Natural killer cell treated with Interleukin-12 subunit alpha and Interleukin-12 subunit beta and Interleukin-15 and Interleukin-18, amount 100 ng/mL, for 72 hours (primary cell): Measurements from ENCODE around the gene FOXC2. TPM values are rescaled to one million over a fixed set of nuclear protein-coding genes. Genes with fewer than 3 reads are reported as not detected.

Experiments used
- ATAC-seq, 2 donors: fragments of 150-1000 bp; cut with Tn5 transposase in 1 of 2; sonication (Bioruptor Pico), chemical (Tn5 transposase) in 1 of 2; 2 replicates each; pipeline ENCODE4 v1.10.0; 2021
- DNase-seq: peaks from one replicate; pipeline ENCODE4 v3.0.0; 2022; ENCODE audit warnings: low spot score
- H3K27ac Mint-ChIP-seq, 2 donors: 1 replicate in 1 of 2; 2 replicates in 1 of 2; pipeline ENCODE4 v1.8.0; 2022; ENCODE audit warnings: mixed read lengths in 2 of 2, mild to moderate bottlenecking in 1 of 2, moderate library complexity in 1 of 2
- H3K27me3 Mint-ChIP-seq, 2 donors: 1 replicate in 1 of 2; 2 replicates in 1 of 2; pipeline ENCODE4 v1.8.0; 2022; ENCODE audit warnings: mixed read lengths in 2 of 2
- H3K36me3 Mint-ChIP-seq: one replicate; pipeline ENCODE4 v1.8.0; 2022; ENCODE audit warnings: mixed read lengths
- H3K4me1 Mint-ChIP-seq, 2 donors: 1 replicate in 1 of 2; 2 replicates in 1 of 2; pipeline ENCODE4 v1.8.0; 2022; ENCODE audit warnings: low read depth in 2 of 2, mixed read lengths in 2 of 2, mild to moderate bottlenecking in 1 of 2
- H3K4me3 Mint-ChIP-seq: one replicate; pipeline ENCODE4 v1.8.0; 2022; ENCODE audit warnings: mixed read lengths
- H3K9me3 Mint-ChIP-seq: 2 replicates; pipeline ENCODE4 v1.8.0; 2022; ENCODE audit warnings: mixed read lengths
- total RNA-seq, 2 donors: library from RNA; stranded (reverse); gene quantifications; one replicate each; pipeline ENCODE4 v1.2.3, GENCODE V29; 2022

FOXC2 gene
- total RNA-seq = not detected

DNA sequence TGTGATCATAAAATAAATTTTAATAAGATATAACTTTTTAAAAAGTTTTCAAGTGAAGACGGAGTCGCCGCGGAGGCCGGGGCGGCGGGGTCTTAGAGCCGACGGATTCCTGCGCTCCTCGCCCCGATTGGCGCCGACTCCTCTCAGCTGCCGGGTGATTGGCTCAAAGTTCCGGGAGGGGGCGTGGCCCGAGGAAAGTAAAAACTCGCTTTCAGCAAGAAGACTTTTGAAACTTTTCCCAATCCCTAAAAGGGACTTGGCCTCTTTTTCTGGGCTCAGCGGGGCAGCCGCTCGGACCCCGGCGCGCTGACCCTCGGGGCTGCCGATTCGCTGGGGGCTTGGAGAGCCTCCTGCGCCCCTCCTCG, at the start of gene FOXC2:
FOXC2 (plus strand) TSS at position 229 of the 365 bp plus-strand sequence. CDS start 507 bp downstream, outside the sequence.
- DNase-seq = peak; percentile 70

DNA sequence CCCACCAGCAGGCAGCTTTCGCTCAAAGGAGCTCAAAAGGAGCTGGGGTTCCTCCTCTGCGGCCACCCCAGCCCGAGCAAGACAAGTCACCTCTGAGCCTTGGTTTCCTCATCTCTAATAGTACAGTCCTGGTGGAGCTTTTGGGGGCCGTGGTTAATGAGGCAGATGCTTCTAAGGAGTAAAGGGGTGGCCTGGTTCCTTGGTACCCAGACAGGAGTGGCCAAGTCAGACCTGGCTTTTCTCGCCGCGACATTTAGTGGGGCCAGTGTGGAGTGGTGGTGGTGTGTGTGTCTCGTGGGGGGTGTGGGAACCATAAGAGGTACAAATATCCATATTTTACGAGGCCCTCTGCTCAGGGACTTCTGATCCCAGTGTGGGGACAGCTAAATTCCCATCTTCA, 49.6 kb upstream of the FOXC2 start:
- no peak overlapping the region for H3K27ac Mint-ChIP-seq
- peaks cover 47 to 50% of the 10 kb centered on the region in 2 donors for H3K27me3 Mint-ChIP-seq
- H3K9me3 Mint-ChIP-seq = no peaks in the 10 kb centered on the region
- DNase-seq (no peak), ATAC-seq (no peak)
- H3K36me3 Mint-ChIP-seq = no peaks in the 10 kb centered on the region
- no peak overlapping the region for H3K4me3 Mint-ChIP-seq
- H3K4me1 Mint-ChIP-seq = peaks cover 0 to 6% of the 10 kb centered on the region in 2 donors

More for the DNA sequence above, at the start of gene FOXC2:
- Mint-ChIP-seq H3K27me3 (peaks cover 34 to 58% of the 10 kb centered on the region in 2 donors), H3K27ac (no peak within 1 kb of the TSS), H3K9me3 (no peaks in the 10 kb centered on the region), H3K4me1 (peaks cover 0 to 11% of the 10 kb centered on the region in 2 donors), H3K36me3 (no peaks in the 10 kb centered on the region), H3K4me3 (no peak within 1 kb of the TSS)
- ATAC-seq = peak; percentile 51 to 66

DNA sequence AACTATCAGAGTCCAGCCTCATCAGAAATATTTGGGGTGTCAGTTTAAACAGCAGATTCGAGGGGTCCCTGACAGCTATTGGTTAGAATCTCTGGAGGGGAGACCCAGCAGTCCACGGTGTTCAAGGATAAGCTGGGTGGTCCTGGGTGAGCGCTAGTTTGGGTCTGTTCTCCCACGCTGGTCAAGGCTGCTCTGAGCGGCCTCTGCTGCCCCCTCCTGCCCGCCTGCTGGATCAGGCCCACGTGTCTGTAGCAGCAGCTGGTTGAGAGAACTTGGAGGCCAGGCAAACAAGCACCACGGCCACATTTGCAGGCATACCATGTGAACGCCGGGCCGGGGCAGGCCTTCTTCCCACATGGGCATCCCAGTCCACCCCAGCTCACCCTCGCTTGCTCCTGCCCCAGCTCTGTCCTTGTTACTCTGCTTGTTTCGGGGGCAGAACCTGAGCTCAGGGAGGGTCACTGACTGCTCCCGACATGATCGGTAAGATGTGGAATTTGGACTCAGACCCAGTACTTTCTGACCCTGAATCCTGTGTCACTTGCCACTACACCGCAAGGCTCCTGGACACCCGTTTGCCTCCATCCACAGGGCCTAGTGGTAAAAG, 48.9 kb upstream of the FOXC2 start:
- Mint-ChIP-seq H3K4me1 (peaks cover 0 to 6% of the 10 kb centered on the region in 2 donors), H3K27ac (no peak overlapping the region), H3K9me3 (no peaks in the 10 kb centered on the region), H3K4me3 (no peak overlapping the region), H3K27me3 (peaks cover 47 to 50% of the 10 kb centered on the region in 2 donors), H3K36me3 (no peaks in the 10 kb centered on the region)
- DNase-seq = no peak
- ATAC-seq = peak in 1 of 2 donors; percentile 65

GRCh38 chr16:86519007-86519648, 47.5 kb upstream of the FOXC2 start:
- Mint-ChIP-seq H3K27me3 (peaks cover 39 to 41% of the 10 kb centered on the region in 2 donors), H3K4me3 (no peak overlapping the region), H3K36me3 (no peaks in the 10 kb centered on the region), H3K27ac (no peak overlapping the region), H3K9me3 (no peaks in the 10 kb centered on the region), H3K4me1 (peaks cover 0 to 4% of the 10 kb centered on the region in 2 donors)
- ATAC-seq = no peak
- no peak for DNase-seq

DNA sequence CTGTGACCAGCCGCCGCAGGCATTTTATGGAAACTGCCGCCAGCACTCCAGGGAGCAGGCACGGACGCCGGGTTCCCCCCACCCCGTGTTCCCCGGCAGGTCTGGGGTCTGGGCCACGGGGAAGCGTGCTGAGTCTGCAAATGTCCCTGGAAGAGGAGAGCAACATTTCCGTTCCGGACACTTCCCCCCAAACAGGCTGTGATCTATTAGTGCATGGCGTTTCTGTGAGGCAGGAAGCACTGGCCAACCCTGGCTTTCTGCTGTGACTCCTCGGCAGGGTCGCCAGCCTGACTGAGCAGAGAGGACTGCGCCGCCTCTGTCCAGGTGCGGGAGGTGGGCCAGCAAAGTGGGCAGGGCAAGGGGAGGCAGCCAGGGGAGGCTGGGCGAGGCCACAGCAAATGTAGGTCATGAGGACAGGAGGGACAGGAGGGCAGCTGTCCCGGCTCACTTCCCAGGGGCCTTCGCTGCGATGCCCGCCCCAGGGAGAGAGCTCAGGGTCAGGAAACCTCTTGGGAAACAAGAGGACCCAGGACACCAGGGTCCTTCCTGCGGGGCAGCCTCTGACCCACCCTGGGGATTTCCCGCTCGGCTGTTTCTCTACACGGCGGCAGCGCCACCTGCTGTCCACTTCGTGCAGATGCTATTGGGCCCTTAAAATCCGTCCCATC, 46.8 kb upstream of the FOXC2 start:
- Mint-ChIP-seq H3K27ac (no peak overlapping the region), H3K4me3 (peak overlapping the region; percentile 15), H3K36me3 (no peaks in the 10 kb centered on the region), H3K4me1 (peaks cover 0 to 4% of the 10 kb centered on the region in 2 donors), H3K27me3 (peaks cover 35% of the 10 kb centered on the region in 2 donors), H3K9me3 (no peaks in the 10 kb centered on the region)
- DNase-seq (no peak), ATAC-seq (peak; percentile 52 to 66)

- no peaks in the 10 kb centered on the region for H3K9me3 Mint-ChIP-seq
- no peak overlapping the region for H3K27ac Mint-ChIP-seq
- peaks cover 29 to 31% of the 10 kb centered on the region in 2 donors for H3K27me3 Mint-ChIP-seq
- H3K36me3 Mint-ChIP-seq = no peaks in the 10 kb centered on the region
- no peak for ATAC-seq
- H3K4me3 Mint-ChIP-seq = peak overlapping the region; percentile 15
- H3K4me1 Mint-ChIP-seq = peaks cover 0 to 4% of the 10 kb centered on the region in 2 donors
- DNase-seq = no peak
Observed at GRCh38 chr16:86520317-86521210, 46.1 kb upstream of the FOXC2 start.

GRCh38 chr16:86521236-86522197, 45.1 kb upstream of the FOXC2 start:
- Mint-ChIP-seq H3K27ac (no peak overlapping the region), H3K4me3 (no peak overlapping the region), H3K9me3 (no peaks in the 10 kb centered on the region), H3K36me3 (no peaks in the 10 kb centered on the region), H3K4me1 (peaks cover 0 to 4% of the 10 kb centered on the region in 2 donors), H3K27me3 (peaks cover 24 to 31% of the 10 kb centered on the region in 2 donors)
- ATAC-seq (no peak), DNase-seq (no peak)

DNA sequence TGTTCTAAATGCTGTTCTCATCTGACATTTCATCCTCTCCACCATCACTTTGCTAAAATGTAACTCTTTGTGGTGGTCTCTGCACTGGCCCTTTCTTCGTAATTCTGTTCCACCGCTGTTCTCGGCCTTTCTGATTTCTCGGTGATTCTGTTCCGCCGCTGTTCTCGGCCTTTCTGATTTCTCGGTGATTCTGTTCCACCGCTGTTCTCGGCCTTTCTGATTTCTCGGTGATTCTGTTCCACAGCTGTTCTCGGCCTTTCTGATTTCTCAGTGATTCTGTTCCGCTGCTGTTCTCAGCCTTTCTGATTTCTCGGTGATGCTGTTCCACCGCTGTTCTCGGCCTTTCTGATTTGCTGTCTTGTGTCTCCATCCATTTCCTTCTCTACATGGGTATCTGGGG, 44.0 kb upstream of the FOXC2 start:
- Mint-ChIP-seq H3K4me3 (no peak overlapping the region), H3K27ac (no peak overlapping the region), H3K9me3 (no peaks in the 10 kb centered on the region), H3K4me1 (peaks cover 0 to 4% of the 10 kb centered on the region in 2 donors), H3K27me3 (peaks cover 16 to 24% of the 10 kb centered on the region in 2 donors), H3K36me3 (no peaks in the 10 kb centered on the region)
- ATAC-seq = no peak
- DNase-seq = no peak

DNA sequence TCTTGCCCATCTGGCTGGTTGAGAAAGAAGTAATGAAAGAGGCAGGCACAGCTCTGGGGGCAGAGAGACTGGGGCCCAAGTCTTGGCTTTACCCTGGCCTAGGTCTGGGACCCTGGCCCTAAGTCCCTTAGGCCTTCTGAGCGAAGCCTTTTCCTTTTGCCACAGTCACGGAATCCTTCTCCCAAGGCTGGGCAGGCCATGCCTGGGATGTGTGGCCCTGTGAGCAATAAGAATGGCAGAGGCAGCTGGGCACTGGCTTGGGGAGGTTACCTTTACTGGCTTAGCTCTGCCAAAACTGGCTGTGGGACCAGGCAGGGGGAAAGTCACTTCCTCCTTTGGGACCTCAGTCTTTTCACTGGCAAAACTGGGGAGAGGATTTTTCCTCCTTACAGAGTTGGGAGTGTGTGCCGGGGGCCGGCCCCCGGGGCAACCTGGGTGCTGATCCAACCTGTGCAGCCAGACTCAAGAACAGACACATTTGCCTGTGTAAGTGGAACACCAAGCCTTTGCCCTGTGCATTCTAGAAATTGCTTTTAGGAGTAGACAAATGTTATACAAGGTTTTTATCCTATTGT, 43.4 kb upstream of the FOXC2 start:
- no peak overlapping the region for H3K27ac Mint-ChIP-seq
- no peak for DNase-seq
- no peak for ATAC-seq
- H3K9me3 Mint-ChIP-seq = no peaks in the 10 kb centered on the region
- H3K4me1 Mint-ChIP-seq = peaks cover 0 to 4% of the 10 kb centered on the region in 2 donors
- no peaks in the 10 kb centered on the region for H3K36me3 Mint-ChIP-seq
- no peak overlapping the region for H3K4me3 Mint-ChIP-seq
- peaks cover 10 to 19% of the 10 kb centered on the region in 2 donors for H3K27me3 Mint-ChIP-seq

GRCh38 chr16:86524029-86524428, 42.6 kb upstream of the FOXC2 start:
- ATAC-seq = no peak
- no peaks in the 10 kb centered on the region for H3K9me3 Mint-ChIP-seq

GRCh38 chr16:86525696-86526095, 40.9 kb upstream of the FOXC2 start:
- H3K27me3 Mint-ChIP-seq = peaks cover 0 to 11% of the 10 kb centered on the region in 2 donors
- no peak for ATAC-seq
- H3K36me3 Mint-ChIP-seq = no peaks in the 10 kb centered on the region
- H3K27ac Mint-ChIP-seq = no peak overlapping the region
- H3K9me3 Mint-ChIP-seq = no peaks in the 10 kb centered on the region
- no peak overlapping the region for H3K4me3 Mint-ChIP-seq
- DNase-seq = no peak
- H3K4me1 Mint-ChIP-seq = no peaks in the 10 kb centered on the region

More at GRCh38 chr16:86524029-86524428, 42.6 kb upstream of the FOXC2 start:
- DNase-seq = no peak
- Mint-ChIP-seq H3K27me3 (peaks cover 5 to 15% of the 10 kb centered on the region in 2 donors), H3K4me1 (peaks cover 0 to 3% of the 10 kb centered on the region in 2 donors), H3K36me3 (no peaks in the 10 kb centered on the region), H3K4me3 (no peak overlapping the region), H3K27ac (no peak overlapping the region)

DNA sequence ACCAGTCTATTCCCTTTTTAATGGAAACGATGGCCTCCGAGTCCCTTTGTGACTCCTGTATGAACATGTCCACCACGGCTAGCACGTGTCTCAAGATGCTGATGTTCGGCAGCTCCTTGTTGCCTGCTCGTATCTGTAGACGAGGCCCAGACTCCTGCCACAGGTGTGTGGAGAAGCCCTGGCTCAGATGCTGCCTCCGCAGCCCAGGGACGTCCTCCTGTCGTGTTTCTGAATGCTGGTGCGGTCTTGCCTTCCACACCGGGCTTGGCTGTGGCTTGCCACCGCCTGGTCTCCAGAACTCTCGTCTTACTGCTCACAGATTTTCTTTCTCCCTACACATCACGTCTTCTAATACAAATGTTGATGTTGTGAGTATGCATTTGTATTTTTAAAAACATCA, 39.3 kb upstream of the FOXC2 start:
- ATAC-seq = no peak
- Mint-ChIP-seq H3K27me3 (peaks cover 0 to 3% of the 10 kb centered on the region in 2 donors), H3K9me3 (no peaks in the 10 kb centered on the region), H3K27ac (no peak overlapping the region), H3K4me1 (no peaks in the 10 kb centered on the region), H3K36me3 (no peaks in the 10 kb centered on the region), H3K4me3 (no peak overlapping the region)
- DNase-seq = no peak
